ENCODE data around the gene GPR156.
A peak's percentile ranks its signal among the peaks of the same experiment; 100 is the strongest.

GPR156 gene

GRCh38 chr3:120193554-120193953, 91.5 kb downstream of the GPR156 start:
- DNase-seq: no peak

- no peak for DNase-seq
Observed at GRCh38 chr3:120192579-120192978, 92.4 kb downstream of the GPR156 start.

GRCh38 chr3:120192159-120192558, 92.9 kb downstream of the GPR156 start:
- DNase-seq: no peak

- DNase-seq: no peak
Observed at GRCh38 chr3:120182613-120183511, 102.2 kb downstream of the GPR156 start.

GRCh38 chr3:120181632-120182031, 103.4 kb downstream of the GPR156 start:
- DNase-seq: no peak

- no peak for DNase-seq
Observed at GRCh38 chr3:120180731-120181412, 104.2 kb downstream of the GPR156 start.

GRCh38 chr3:120177707-120178306, 107.2 kb downstream of the GPR156 start:
- no peak for DNase-seq

GRCh38 chr3:120177151-120177550, 107.9 kb downstream of the GPR156 start:
- DNase-seq: peak; percentile 12

GRCh38 chr3:120174811-120175539, 110.0 kb downstream of the GPR156 start:
- DNase-seq: no peak

GRCh38 chr3:120173056-120173675, 111.9 kb downstream of the GPR156 start:
- DNase-seq: no peak

GRCh38 chr3:120172070-120172469, 113.0 kb downstream of the GPR156 start:
- DNase-seq: no peak

GRCh38 chr3:120171134-120171873, 113.7 kb downstream of the GPR156 start:
- no peak for DNase-seq

GRCh38 chr3:120170223-120170622, 114.8 kb downstream of the GPR156 start:
- no peak for DNase-seq

- DNase-seq: no peak
Observed at GRCh38 chr3:120169407-120169806, 115.6 kb downstream of the GPR156 start.

- DNase-seq: no peak
Observed at GRCh38 chr3:120168611-120169010, 116.4 kb downstream of the GPR156 start.

GRCh38 chr3:120168038-120168437, 117.0 kb downstream of the GPR156 start:
- no peak for DNase-seq

- no peak for DNase-seq
Observed at GRCh38 chr3:120167488-120167887, 117.5 kb downstream of the GPR156 start.

- no peak for DNase-seq
Observed at GRCh38 chr3:120163816-120164215, 121.2 kb downstream of the GPR156 start.

GRCh38 chr3:120163026-120163425, 122.0 kb downstream of the GPR156 start:
- no peak for DNase-seq

GRCh38 chr3:120162400-120162799, 122.6 kb downstream of the GPR156 start:
- no peak for DNase-seq

GRCh38 chr3:120161902-120162301, 123.1 kb downstream of the GPR156 start:
- DNase-seq: no peak

All from right kidney (tissue), 1 donor.